Right lobe of liver (tissue), 6 donors: ENCODE measurements around the gene MT4. TPM values are rescaled to one million over a fixed set of nuclear protein-coding genes. Genes with fewer than 3 reads are reported as not detected.

Experiments
- ATAC-seq, 4 donors: fragments of 200-7000 bp; cut with Tn5 transposase; one replicate each; pipeline ENCODE4 v1.9.1; 2020; ENCODE audit warnings: mild to moderate bottlenecking in 4 of 4, moderate library complexity in 4 of 4
- DNase-seq, 3 donors: peaks; one replicate each; pipeline ENCODE4 v3.0.0-alpha.2; 2020
- H3K27ac ChIP-seq, 3 donors: fragments of 200-600 bp; one replicate each; pipeline ENCODE4 v1.8.0; 2022
- H3K27me3 ChIP-seq, 2 donors: fragments of 200-600 bp; one replicate each; pipeline ENCODE4 v1.8.0; 2022
- H3K36me3 ChIP-seq, 4 donors: fragments of 200-600 bp; sonication (generic) in 1 of 4; one replicate each; pipeline versions ENCODE4 v1.5.1 to v1.8.0; 2017 to 2022; ENCODE audit warnings: control low read depth in 1 of 4
- H3K4me1 ChIP-seq, 4 donors: fragments of 200-600 bp; sonication (generic) in 1 of 4; one replicate each; pipeline versions ENCODE4 v1.5.1 to v1.8.0; 2017 to 2022; ENCODE audit warnings: control low read depth in 1 of 4
- H3K4me3 ChIP-seq, 3 donors: fragments of 200-600 bp; one replicate each; pipeline ENCODE4 v1.8.0; 2022
- H3K9me3 ChIP-seq, 4 donors: fragments of 200-600 bp; sonication (generic) in 1 of 4; one replicate each; pipeline versions ENCODE4 v1.5.1 to v1.8.0; 2017 to 2022; ENCODE audit warnings: control low read depth in 1 of 4
- POLR2A ChIP-seq: fragments of 450-650 bp; IDR thresholded peaks from one replicate; pipeline ENCODE4 v1.6.1; 2017; ENCODE audit warnings: antibody characterized with exemption, mild to moderate bottlenecking
- WGBS: methylation state at CpG from one replicate; pipeline ENCODE4 v1.1.6; 2018; ENCODE audit warnings: low coverage, low lambda C conversion rate; ENCODE audit not compliant: insufficient coverage; ENCODE audit errors: missing lambda C conversion rate; 5-methylcytosine and 5-hydroxymethylcytosine counted together
- intact Hi-C, 2 donors: fragments of 100-400 bp; cut with DNase I; formaldehyde crosslinking; loops; one replicate each; pipeline versions ENCODE4 v1.11.2 to v1.14.1; 2022
- total RNA-seq, 6 experiments: library from RNA; depleted of rRNA in 2 of 6; stranded (reverse); fragments of >200 nt in 2 of 6; fragmentation: NEBNext Ultra II Directional in 3 of 6; extraction: Animal tissue kit (Norgen Biotek cat#: 25700) in 3 of 6; gene quantifications; one replicate each; pipeline versions ENCODE4 v1.1.0 to v1.2.4, GENCODE V29; 2016 to 2023
- TF ChIP-seq, protein P1 (sequence below), 4 donors: fragments of 200-600 bp in 3 of 4; fragments of 450-650 bp in 1 of 4; IDR thresholded peaks; one replicate each; pipeline versions ENCODE4 v1.5.1 to v1.8.0; 2016 to 2022; ENCODE audit warnings: antibody characterized with exemption in 4 of 4, mild to moderate bottlenecking in 2 of 4
- donor health status: DM: no; HTN: yes; CAD: no.
- donor health status: DM: no; HTN: no; CAD: no.
- donor health status: DM: no; HTN: no; CAD: no.
- donor health status: DM: no; HTN: yes; CAD: no.
- donor health status: DM: no; HTN: yes; CAD: no.

The MT4 gene
- total RNA-seq, 6 experiments from 2014 or later = not detected

DNA sequence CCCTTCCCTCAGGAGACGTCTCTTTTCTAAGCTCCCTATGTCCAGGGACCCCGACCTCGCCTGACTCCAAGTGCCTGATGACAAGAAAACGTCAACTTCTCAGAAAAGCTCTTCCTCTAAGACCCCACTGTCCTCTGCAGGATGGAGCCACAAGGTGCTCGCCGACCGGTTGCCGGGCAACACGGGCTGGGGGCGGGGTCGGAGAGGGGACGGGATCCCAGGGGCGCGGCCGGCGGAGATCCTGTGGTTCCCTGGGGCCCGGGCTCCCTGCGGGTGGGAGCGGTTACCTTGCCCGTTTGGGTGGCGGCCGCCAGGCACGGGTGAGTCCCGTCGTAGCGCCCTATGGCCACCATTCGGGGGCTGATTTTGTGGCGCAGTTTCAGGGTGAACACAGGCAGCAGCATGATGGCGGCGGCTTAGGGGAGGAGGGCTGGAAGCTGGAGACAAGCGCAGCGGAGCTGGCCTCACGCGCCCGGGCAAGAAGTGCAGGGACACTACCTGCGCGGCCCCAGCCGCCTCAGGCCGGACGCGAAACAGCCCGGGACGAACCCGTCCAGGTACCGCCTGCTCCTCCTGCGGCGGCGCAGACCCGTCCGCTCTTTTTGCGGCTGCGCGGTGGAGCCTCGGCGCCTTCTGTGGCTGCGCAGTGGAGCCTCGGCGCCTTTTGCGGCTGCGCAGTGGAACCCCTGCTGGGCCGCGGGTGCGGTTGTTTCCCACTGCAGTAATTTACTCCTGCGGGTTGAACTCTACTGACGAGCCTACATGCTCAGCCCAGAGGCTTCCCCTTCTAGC, 45.2 kb upstream of the MT4 start, which contains the start of gene BBS2:
TSS of gene BBS2 (minus strand) at position 566 of the 792 bp plus-strand sequence. CDS start at position 404, 162 bp downstream.
- intact Hi-C loops = loop anchor here in 1 of 2 donors (10.0 kb wide), 1 partner anchor 75 kb away; no protein-coding TSS in a partner anchor
- peak; percentile 97 to 98 (median 98) for ATAC-seq
- Histone ChIP-seq H3K27ac (peak within 1 kb of the TSS; percentile 71 to 83 (median 79)), H3K27me3 (no peaks in the 10 kb centered on the region), H3K4me3 (peak within 1 kb of the TSS; percentile 91 to 99 (median 96)), H3K9me3 (no peaks in the 10 kb centered on the region), H3K4me1 (peaks cover 0 to 11% (median 2%) of the 10 kb centered on the region in 4 donors), H3K36me3 (no peaks in the 10 kb centered on the region)
- TF ChIP-seq POLR2A = peak; percentile 84
- TF ChIP-seq, protein P1, sequence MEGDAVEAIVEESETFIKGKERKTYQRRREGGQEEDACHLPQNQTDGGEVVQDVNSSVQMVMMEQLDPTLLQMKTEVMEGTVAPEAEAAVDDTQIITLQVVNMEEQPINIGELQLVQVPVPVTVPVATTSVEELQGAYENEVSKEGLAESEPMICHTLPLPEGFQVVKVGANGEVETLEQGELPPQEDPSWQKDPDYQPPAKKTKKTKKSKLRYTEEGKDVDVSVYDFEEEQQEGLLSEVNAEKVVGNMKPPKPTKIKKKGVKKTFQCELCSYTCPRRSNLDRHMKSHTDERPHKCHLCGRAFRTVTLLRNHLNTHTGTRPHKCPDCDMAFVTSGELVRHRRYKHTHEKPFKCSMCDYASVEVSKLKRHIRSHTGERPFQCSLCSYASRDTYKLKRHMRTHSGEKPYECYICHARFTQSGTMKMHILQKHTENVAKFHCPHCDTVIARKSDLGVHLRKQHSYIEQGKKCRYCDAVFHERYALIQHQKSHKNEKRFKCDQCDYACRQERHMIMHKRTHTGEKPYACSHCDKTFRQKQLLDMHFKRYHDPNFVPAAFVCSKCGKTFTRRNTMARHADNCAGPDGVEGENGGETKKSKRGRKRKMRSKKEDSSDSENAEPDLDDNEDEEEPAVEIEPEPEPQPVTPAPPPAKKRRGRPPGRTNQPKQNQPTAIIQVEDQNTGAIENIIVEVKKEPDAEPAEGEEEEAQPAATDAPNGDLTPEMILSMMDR (IDR thresholded peaks at IDR 0.05) = peak in 1 of 4 donors; percentile 22
- peak; percentile 91 to 93 (median 93) for DNase-seq
- WGBS = 0% methylated on average over 11 of the region's 65 CpGs

DNA sequence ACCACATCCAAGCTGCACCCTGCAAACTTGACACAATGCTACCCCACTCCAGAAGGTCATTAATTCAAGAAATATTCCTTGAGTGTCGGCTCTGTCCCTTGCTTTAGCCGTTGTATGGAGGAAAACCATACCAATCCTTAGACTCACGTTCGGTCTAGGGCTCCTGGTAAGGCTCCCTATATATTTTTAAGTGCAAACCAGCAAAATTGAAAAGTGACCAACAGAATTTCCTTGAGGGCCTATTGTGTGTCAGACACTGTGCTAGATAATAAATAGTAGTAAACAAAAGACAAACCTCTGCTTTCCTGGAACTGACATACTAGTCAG, 44.7 kb upstream of the MT4 start:
- ATAC-seq = no peak
- no peaks in the 10 kb centered on the region for H3K36me3 ChIP-seq
- WGBS = 38% methylated on average over 4 of the region's 4 CpGs
- DNase-seq = no peak
- peak overlapping the region; percentile 91 to 99 (median 96) for H3K4me3 ChIP-seq
- peaks cover 0 to 11% (median 2%) of the 10 kb centered on the region in 4 donors for H3K4me1 ChIP-seq
- intact Hi-C loops = loop anchor here in 1 of 2 donors (10.0 kb wide), 1 partner anchor 75 kb away; no protein-coding TSS in a partner anchor
- H3K27me3 ChIP-seq = no peaks in the 10 kb centered on the region
- peak overlapping the region in 1 of 3 donors; percentile 71 for H3K27ac ChIP-seq
- TF ChIP-seq, protein P1 (IDR thresholded peaks at IDR 0.05) = no peak
- no peak for TF ChIP-seq POLR2A
- H3K9me3 ChIP-seq = no peaks in the 10 kb centered on the region

DNA sequence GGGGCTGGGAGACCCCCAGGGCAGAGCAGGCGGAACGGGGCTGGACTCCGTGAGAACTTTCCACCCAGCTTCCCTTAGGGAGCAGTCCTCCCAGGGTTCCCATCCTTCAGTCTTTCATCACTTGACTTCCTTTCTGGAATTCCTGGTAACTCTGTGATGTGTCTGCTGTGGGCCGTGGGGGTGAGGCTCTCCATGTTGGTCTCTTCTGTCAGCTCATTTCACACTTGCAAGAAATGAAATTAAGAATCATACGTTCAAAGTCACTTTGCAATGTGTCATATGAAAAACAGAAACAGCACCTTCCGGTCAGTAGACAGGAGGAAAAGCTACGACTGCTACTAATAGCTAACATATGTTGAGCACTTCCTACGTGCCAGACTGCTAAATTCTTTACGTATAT, 39.6 kb upstream of the MT4 start:
- WGBS = 74% methylated on average over 9 of the region's 9 CpGs
- intact Hi-C loops = loop anchor here in 1 of 2 donors (10.0 kb wide), 1 partner anchor 70 kb away; no protein-coding TSS in a partner anchor
- Histone ChIP-seq H3K27me3 (no peaks in the 10 kb centered on the region), H3K4me3 (no peak overlapping the region), H3K36me3 (no peaks in the 10 kb centered on the region), H3K4me1 (peaks cover 0 to 4% (median 0%) of the 10 kb centered on the region in 4 donors), H3K9me3 (no peaks in the 10 kb centered on the region), H3K27ac (no peak overlapping the region)
- no peak for TF ChIP-seq POLR2A
- DNase-seq = no peak
- no peak for ATAC-seq

DNA sequence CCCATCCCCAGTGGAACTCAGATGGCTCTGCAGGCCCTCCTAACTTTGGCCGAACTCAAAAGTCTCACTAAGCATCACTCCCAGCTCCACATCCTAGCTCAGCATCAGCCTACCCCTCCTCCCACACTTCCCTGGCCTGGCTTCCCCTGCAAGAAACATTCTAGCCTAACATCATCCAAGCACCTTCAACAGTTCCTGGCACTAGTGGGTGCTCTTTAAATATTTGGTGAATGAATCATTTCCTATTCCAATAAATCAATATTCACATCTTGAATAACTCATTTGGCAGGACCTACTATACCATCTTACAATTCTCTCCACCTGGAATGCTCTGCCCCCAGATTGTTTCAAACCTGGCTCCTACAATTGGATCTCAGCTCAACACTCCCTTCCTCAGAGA, 34.0 kb upstream of the MT4 start:
- no peak overlapping the region for H3K4me3 ChIP-seq
- no peaks in the 10 kb centered on the region for H3K4me1 ChIP-seq
- no peak for DNase-seq
- intact Hi-C loops = no loop called here
- no peaks in the 10 kb centered on the region for H3K27me3 ChIP-seq
- no peak for TF ChIP-seq POLR2A
- TF ChIP-seq, protein P1 (IDR thresholded peaks at IDR 0.05) = no peak
- no peak overlapping the region for H3K27ac ChIP-seq
- WGBS = 70% methylated on average over 1 of the region's 1 CpG
- H3K36me3 ChIP-seq = no peaks in the 10 kb centered on the region
- peak in 1 of 4 donors; percentile 90 for ATAC-seq
- no peaks in the 10 kb centered on the region for H3K9me3 ChIP-seq

DNA sequence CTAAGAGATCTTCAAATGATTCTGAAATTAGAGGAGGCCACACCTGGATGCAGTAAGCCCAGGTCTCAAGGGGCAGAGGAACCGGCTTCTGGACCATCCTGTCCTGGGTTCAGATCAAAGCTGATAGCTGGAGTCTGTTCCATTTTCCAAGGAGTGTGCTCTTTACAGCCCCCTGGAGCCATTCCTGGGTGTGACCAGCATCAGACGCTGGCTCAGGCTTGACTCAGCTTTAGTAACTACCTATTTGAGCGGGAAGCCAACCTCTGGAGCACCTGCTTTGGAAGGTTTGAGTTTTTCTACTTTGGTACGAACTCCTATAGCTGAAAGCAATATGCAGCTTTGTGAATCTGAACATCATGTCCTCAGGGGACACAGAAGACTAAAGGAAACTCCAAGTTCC, 32.2 kb upstream of the MT4 start:
- no peaks in the 10 kb centered on the region for H3K27me3 ChIP-seq
- no peak overlapping the region for H3K27ac ChIP-seq
- H3K4me3 ChIP-seq = no peak overlapping the region
- intact Hi-C loops = no loop called here
- DNase-seq = no peak
- H3K36me3 ChIP-seq = no peaks in the 10 kb centered on the region
- no peak for TF ChIP-seq POLR2A
- TF ChIP-seq, protein P1 (IDR thresholded peaks at IDR 0.05) = no peak
- H3K9me3 ChIP-seq = no peaks in the 10 kb centered on the region
- H3K4me1 ChIP-seq = no peaks in the 10 kb centered on the region
- WGBS = 40% methylated on average over 1 of the region's 4 CpGs
- ATAC-seq = no peak
